ENCODE data around the gene SLC36A1. TPM values are rescaled to one million over a fixed set of nuclear protein-coding genes. Genes with fewer than 3 reads are reported as not detected.

The SLC36A1 gene
- total and polyA plus RNA-seq, 2 donors (not counting 3 experiments of a cell fraction or from before 2014, with no cell fraction given): 11.8 to 14.5 TPM

DNA sequence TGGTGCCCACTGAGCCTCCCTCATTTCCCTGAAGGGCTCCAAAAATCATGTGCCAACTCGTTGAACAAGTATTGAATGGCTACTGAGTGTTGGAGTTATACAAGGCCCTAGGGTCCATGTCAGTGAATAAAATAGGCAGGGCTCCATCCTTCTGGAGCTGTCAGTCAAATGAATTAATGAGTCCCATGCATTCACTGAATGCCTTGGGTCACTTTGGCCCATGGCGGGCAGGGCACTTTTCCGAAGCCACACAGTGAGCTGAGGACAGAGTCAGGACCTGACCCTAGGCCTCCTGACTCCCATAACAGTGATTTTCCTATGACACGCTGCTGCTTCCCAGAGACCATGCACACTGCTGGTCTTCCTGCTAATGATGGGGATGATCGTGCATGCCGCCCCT, 27.3 kb upstream of the SLC36A1 start:
- no peak overlapping the region for H3K27ac ChIP-seq (ENCODE audit: insufficient read depth, low read depth, low read length)
- H3K9ac ChIP-seq (replicated peaks; ENCODE audit: extremely low read depth, insufficient read depth, low read length): no peak overlapping the region
- H2AFZ ChIP-seq (ENCODE audit: low read depth, low read length): no peak overlapping the region
- TF ChIP-seq POLR2AphosphoS5 (IDR thresholded peaks at IDR 0.05; ENCODE audit: insufficient read depth, low read depth, low read length) (no peak), GATA2 (IDR thresholded peaks at IDR 0.05; ENCODE audit: insufficient read depth, insufficient read length, low read depth, low read length) (no peak), JUN (IDR thresholded peaks at IDR 0.05; ENCODE audit: borderline replicate concordance, insufficient read depth, insufficient read length, low read depth) (no peak), FOS (IDR thresholded peaks at IDR 0.05; ENCODE audit: borderline replicate concordance, insufficient read depth, low read length) (no peak), MYC (IDR thresholded peaks at IDR 0.05; ENCODE audit: low read depth, low read length) (no peak), EZH2 (IDR thresholded peaks at IDR 0.05; ENCODE audit: borderline replicate concordance, low read depth, low read length, severe bottlenecking) (no peak), POLR2A (IDR thresholded peaks at IDR 0.05; ENCODE audit: low read depth, low read length) (no peak), MAX (IDR thresholded peaks at IDR 0.05; ENCODE audit: insufficient read depth, insufficient read length) (no peak)
- TF ChIP-seq, protein P1, sequence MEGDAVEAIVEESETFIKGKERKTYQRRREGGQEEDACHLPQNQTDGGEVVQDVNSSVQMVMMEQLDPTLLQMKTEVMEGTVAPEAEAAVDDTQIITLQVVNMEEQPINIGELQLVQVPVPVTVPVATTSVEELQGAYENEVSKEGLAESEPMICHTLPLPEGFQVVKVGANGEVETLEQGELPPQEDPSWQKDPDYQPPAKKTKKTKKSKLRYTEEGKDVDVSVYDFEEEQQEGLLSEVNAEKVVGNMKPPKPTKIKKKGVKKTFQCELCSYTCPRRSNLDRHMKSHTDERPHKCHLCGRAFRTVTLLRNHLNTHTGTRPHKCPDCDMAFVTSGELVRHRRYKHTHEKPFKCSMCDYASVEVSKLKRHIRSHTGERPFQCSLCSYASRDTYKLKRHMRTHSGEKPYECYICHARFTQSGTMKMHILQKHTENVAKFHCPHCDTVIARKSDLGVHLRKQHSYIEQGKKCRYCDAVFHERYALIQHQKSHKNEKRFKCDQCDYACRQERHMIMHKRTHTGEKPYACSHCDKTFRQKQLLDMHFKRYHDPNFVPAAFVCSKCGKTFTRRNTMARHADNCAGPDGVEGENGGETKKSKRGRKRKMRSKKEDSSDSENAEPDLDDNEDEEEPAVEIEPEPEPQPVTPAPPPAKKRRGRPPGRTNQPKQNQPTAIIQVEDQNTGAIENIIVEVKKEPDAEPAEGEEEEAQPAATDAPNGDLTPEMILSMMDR (IDR thresholded peaks at IDR 0.05; ENCODE audit: extremely low read depth in 1 of 2, insufficient read depth in 1 of 2, low read depth in 1 of 2, low read length in 2 of 2): no peak
- H3K27me3 ChIP-seq (ENCODE audit: control insufficient read depth in 2 of 2, insufficient read depth in 2 of 2, low read length in 2 of 2): no peaks in the 10 kb centered on the region
- no peak overlapping the region for H3K4me3 ChIP-seq (replicated peaks in 1 of 3; ENCODE audit: insufficient read depth in 1 of 3, low read depth in 1 of 3, low read length in 3 of 3)
- H3K4me2 ChIP-seq (ENCODE audit: insufficient read depth, low read length): no peak overlapping the region
- H3K4me1 ChIP-seq (ENCODE audit: control insufficient read depth, extremely low read depth, insufficient read depth, low read length): no peaks in the 10 kb centered on the region
- POLR2A ChIA-PET: no interaction called here
- no peak for FAIRE-seq
- H4K20me1 ChIP-seq (replicated peaks; ENCODE audit: control insufficient read depth, extremely low read depth, insufficient read depth, low read length): no peaks in the 10 kb centered on the region
- no TSS peak for BruUV-seq (replicated peaks)
- no peaks in the 10 kb centered on the region for H3K36me3 ChIP-seq (ENCODE audit: control insufficient read depth in 2 of 2, extremely low read depth in 1 of 2, insufficient read depth in 2 of 2, low read length in 2 of 2)
- no peaks in the 10 kb centered on the region for H3K9me3 ChIP-seq (replicated peaks; ENCODE audit: control insufficient read depth, insufficient read depth, low read length)
- CTCF ChIA-PET: no interaction called here
- DNase-seq (ENCODE audit: low read depth, low spot score): no peak
- no peaks in the 10 kb centered on the region for H3K9me1 ChIP-seq (replicated peaks; ENCODE audit: control insufficient read depth, extremely low read depth, insufficient read depth, low read length)
- intact Hi-C loops (cut with micrococcal nuclease) (no loop called here), dilution Hi-C loops (cut with MboI; ENCODE audit: extremely low pct_ligation_motif_present, low sequenced_read_pairs) (no loop called here)
- H3K79me2 ChIP-seq (ENCODE audit: control insufficient read depth, insufficient read depth, low read length): no peaks in the 10 kb centered on the region

Data from endothelial cell of umbilical vein (primary cell).